IPS-15b (cell line): Measurements from ENCODE around the gene LRRC39.
"Not testable (repeated sequence)": the region's sequence is repeated elsewhere in the genome, so short reads cannot be mapped to it uniquely, and the experiment has no call there.

ENCODE experiments used
- H3K27me3 ChIP-seq: one replicate; pipeline ENCODE4 v1.6.1; 2013; ENCODE audit warnings: low read length; ENCODE audit not compliant: control insufficient read depth, insufficient read depth
- H3K36me3 ChIP-seq: one replicate; pipeline ENCODE4 v1.6.1; 2013; ENCODE audit warnings: low read length; ENCODE audit not compliant: control insufficient read depth, insufficient read depth
- H3K4me1 ChIP-seq: one replicate; pipeline ENCODE4 v1.6.1; 2013; ENCODE audit warnings: mild to moderate bottlenecking, low read length; ENCODE audit not compliant: control insufficient read depth, insufficient read depth
- H3K4me3 ChIP-seq: one replicate; pipeline ENCODE4 v1.5.1; 2013; ENCODE audit warnings: low read depth, low read length
- H3K9ac ChIP-seq: one replicate; pipeline ENCODE4 v1.6.1; 2013; ENCODE audit warnings: low read depth, mild to moderate bottlenecking, low read length
- H3K9me3 ChIP-seq: one replicate; pipeline ENCODE4 v1.6.1; 2013; ENCODE audit warnings: mild to moderate bottlenecking, low read length; ENCODE audit not compliant: control insufficient read depth, insufficient read depth

Gene LRRC39

GRCh38 chr1:100178091-100178490 is at the start of gene LRRC39:
Gene LRRC39, minus strand, starts transcription at chr1:100178256. Its CDS starts 9,740 bp downstream, at chr1:100168516.
- H3K4me1 ChIP-seq = no peaks in the 10 kb centered on the region

GRCh38 chr1:100222428-100222827 is 44.4 kb upstream of the LRRC39 start:
- no peaks in the 10 kb centered on the region for H3K36me3 ChIP-seq
- H3K4me3 ChIP-seq = no peak overlapping the region
- H3K27me3 ChIP-seq = no peaks in the 10 kb centered on the region
- H3K9ac ChIP-seq = no peak overlapping the region
- H3K9me3 ChIP-seq = no peaks in the 10 kb centered on the region
- H3K4me1 ChIP-seq = no peaks in the 10 kb centered on the region

More at GRCh38 chr1:100178091-100178490, at the start of gene LRRC39:
- Histone ChIP-seq H3K27me3 (no peaks in the 10 kb centered on the region), H3K9me3 (no peaks in the 10 kb centered on the region), H3K4me3 (no peak within 1 kb of the TSS), H3K36me3 (no peaks in the 10 kb centered on the region), H3K9ac (no peak within 1 kb of the TSS)

GRCh38 chr1:100219883-100220282 is 41.8 kb upstream of the LRRC39 start:
- Histone ChIP-seq H3K4me1 (no peaks in the 10 kb centered on the region), H3K27me3 (no peaks in the 10 kb centered on the region), H3K4me3 (no peak overlapping the region), H3K9me3 (no peaks in the 10 kb centered on the region), H3K9ac (no peak overlapping the region), H3K36me3 (no peaks in the 10 kb centered on the region)

- Histone ChIP-seq H3K27me3 (no peaks in the 10 kb centered on the region), H3K9ac (no peak overlapping the region), H3K4me1 (no peaks in the 10 kb centered on the region), H3K36me3 (no peaks in the 10 kb centered on the region), H3K9me3 (no peaks in the 10 kb centered on the region), H3K4me3 (no peak overlapping the region)
Observed at GRCh38 chr1:100219457-100219856, 41.4 kb upstream of the LRRC39 start.

- Histone ChIP-seq H3K9me3 (no peaks in the 10 kb centered on the region), H3K4me1 (no peaks in the 10 kb centered on the region), H3K9ac (no peak overlapping the region), H3K4me3 (no peak overlapping the region), H3K27me3 (no peaks in the 10 kb centered on the region), H3K36me3 (no peaks in the 10 kb centered on the region)
Observed at GRCh38 chr1:100217834-100218233, 39.8 kb upstream of the LRRC39 start.

- Histone ChIP-seq H3K27me3 (no peaks in the 10 kb centered on the region), H3K4me3 (no peak overlapping the region), H3K9ac (no peak overlapping the region), H3K36me3 (peaks cover 4% of the 10 kb centered on the region), H3K9me3 (no peaks in the 10 kb centered on the region), H3K4me1 (no peaks in the 10 kb centered on the region)
Observed at GRCh38 chr1:100215101-100215500, 37.0 kb upstream of the LRRC39 start.

GRCh38 chr1:100213141-100213540 is 35.1 kb upstream of the LRRC39 start:
- Histone ChIP-seq H3K9ac (no peak overlapping the region), H3K4me1 (no peaks in the 10 kb centered on the region), H3K9me3 (no peaks in the 10 kb centered on the region), H3K4me3 (no peak overlapping the region), H3K27me3 (no peaks in the 10 kb centered on the region), H3K36me3 (peaks cover 4% of the 10 kb centered on the region)

- Histone ChIP-seq H3K9me3 (no peaks in the 10 kb centered on the region), H3K4me1 (no peaks in the 10 kb centered on the region), H3K36me3 (peaks cover 5% of the 10 kb centered on the region), H3K4me3 (no peak overlapping the region), H3K9ac (no peak overlapping the region), H3K27me3 (no peaks in the 10 kb centered on the region)
Observed at GRCh38 chr1:100206301-100206700, 28.2 kb upstream of the LRRC39 start.

- not testable (repeated sequence) for H3K27me3 ChIP-seq, H3K36me3 ChIP-seq
Observed at GRCh38 chr1:100205593-100205992, 27.5 kb upstream of the LRRC39 start.

GRCh38 chr1:100205103-100205502 is 27.0 kb upstream of the LRRC39 start:
- not testable (repeated sequence) for H3K9ac ChIP-seq, H3K4me1 ChIP-seq, H3K4me3 ChIP-seq, H3K36me3 ChIP-seq, H3K27me3 ChIP-seq, H3K9me3 ChIP-seq

More at GRCh38 chr1:100205593-100205992, 27.5 kb upstream of the LRRC39 start:
- H3K4me3 ChIP-seq, H3K4me1 ChIP-seq, H3K9ac ChIP-seq, H3K9me3 ChIP-seq: not testable (repeated sequence)

GRCh38 chr1:100202703-100203102 is 24.6 kb upstream of the LRRC39 start:
- H3K4me3 ChIP-seq, H3K27me3 ChIP-seq, H3K36me3 ChIP-seq, H3K9me3 ChIP-seq, H3K9ac ChIP-seq, H3K4me1 ChIP-seq: not testable (repeated sequence)

- not testable (repeated sequence) for H3K36me3 ChIP-seq, H3K27me3 ChIP-seq, H3K4me1 ChIP-seq, H3K9me3 ChIP-seq, H3K4me3 ChIP-seq
- peak overlapping the region; percentile 24 for H3K9ac ChIP-seq
Observed at GRCh38 chr1:100200060-100200459, 22.0 kb upstream of the LRRC39 start.

- Histone ChIP-seq H3K9ac (no peak overlapping the region), H3K36me3 (peaks cover 3% of the 10 kb centered on the region), H3K4me3 (no peak overlapping the region), H3K27me3 (no peaks in the 10 kb centered on the region), H3K4me1 (peaks cover 3% of the 10 kb centered on the region), H3K9me3 (no peaks in the 10 kb centered on the region)
Observed at GRCh38 chr1:100198596-100198995, 20.5 kb upstream of the LRRC39 start.
